SH-SY5Y (cell line): ENCODE data around the gene PPP4R3B.

ENCODE experiments used
- GATA2 ChIP-seq: IDR thresholded peaks from 2 replicates; pipeline ENCODE4 v1.6.1; 2011; ENCODE audit warnings: mild to moderate bottlenecking, low read depth, low read length
- GATA3 ChIP-seq: IDR thresholded peaks from 2 replicates; pipeline ENCODE4 v1.6.1; 2011; ENCODE audit warnings: low read depth, mild to moderate bottlenecking, low read length, moderate library complexity

Gene PPP4R3B

GRCh38 chr2:55609938-55610578 lies 7.4 kb downstream of the PPP4R3B start:
- TF ChIP-seq GATA2: no peak
- TF ChIP-seq GATA3: no peak

GRCh38 chr2:55609193-55609794 lies 8.1 kb downstream of the PPP4R3B start:
- TF ChIP-seq GATA2 (no peak), GATA3 (no peak)

GRCh38 chr2:55607717-55608116 lies 9.7 kb downstream of the PPP4R3B start:
- TF ChIP-seq GATA3 (no peak), GATA2 (no peak)

GRCh38 chr2:55604027-55604565 lies 13.3 kb downstream of the PPP4R3B start:
- TF ChIP-seq GATA2 (no peak), GATA3 (no peak)

- TF ChIP-seq GATA3: no peak
- no peak for TF ChIP-seq GATA2
These were observed 15.6 kb downstream of the PPP4R3B start for GRCh38 chr2:55601849-55602248.

- TF ChIP-seq GATA3 (no peak), GATA2 (no peak)
These were observed 19.2 kb downstream of the PPP4R3B start for GRCh38 chr2:55598056-55598795.

GRCh38 chr2:55595536-55595935 lies 21.9 kb downstream of the PPP4R3B start:
- TF ChIP-seq GATA2: no peak
- no peak for TF ChIP-seq GATA3

GRCh38 chr2:55592130-55592529 lies 25.3 kb downstream of the PPP4R3B start:
- no peak for TF ChIP-seq GATA2
- TF ChIP-seq GATA3: no peak

GRCh38 chr2:55590810-55591440 lies 26.5 kb downstream of the PPP4R3B start:
- no peak for TF ChIP-seq GATA2
- TF ChIP-seq GATA3: no peak

- TF ChIP-seq GATA2 (no peak), GATA3 (no peak)
These were observed 31.9 kb downstream of the PPP4R3B start for GRCh38 chr2:55585451-55586080.

GRCh38 chr2:55581874-55582547 lies 35.4 kb downstream of the PPP4R3B start:
- no peak for TF ChIP-seq GATA2
- TF ChIP-seq GATA3: no peak

- TF ChIP-seq GATA3 (no peak), GATA2 (no peak)
These were observed 36.0 kb downstream of the PPP4R3B start for GRCh38 chr2:55581435-55581834.

GRCh38 chr2:55567298-55567697 lies 50.1 kb downstream of the PPP4R3B start:
- TF ChIP-seq GATA3 (no peak), GATA2 (no peak)
